IPS-18c (cell line): ENCODE measurements around the gene LRRC66.

Experiments used
- H3K4me3 ChIP-seq: 2 replicates; pipeline ENCODE4 v1.7.0; 2013; ENCODE audit warnings: low read depth, mild to moderate bottlenecking, low read length, moderate library complexity; ENCODE audit not compliant: insufficient read depth
- H3K9me3 ChIP-seq: one replicate; pipeline ENCODE4 v1.6.1; 2013; ENCODE audit warnings: mild to moderate bottlenecking, low read length, moderate library complexity; ENCODE audit not compliant: control insufficient read depth, insufficient read depth

LRRC66 gene

GRCh38 chr4:52017814-52018213 lies 2.3 kb downstream of the LRRC66 start:
- H3K9me3 ChIP-seq: no peaks in the 10 kb centered on the region
- H3K4me3 ChIP-seq: no peak overlapping the region

DNA sequence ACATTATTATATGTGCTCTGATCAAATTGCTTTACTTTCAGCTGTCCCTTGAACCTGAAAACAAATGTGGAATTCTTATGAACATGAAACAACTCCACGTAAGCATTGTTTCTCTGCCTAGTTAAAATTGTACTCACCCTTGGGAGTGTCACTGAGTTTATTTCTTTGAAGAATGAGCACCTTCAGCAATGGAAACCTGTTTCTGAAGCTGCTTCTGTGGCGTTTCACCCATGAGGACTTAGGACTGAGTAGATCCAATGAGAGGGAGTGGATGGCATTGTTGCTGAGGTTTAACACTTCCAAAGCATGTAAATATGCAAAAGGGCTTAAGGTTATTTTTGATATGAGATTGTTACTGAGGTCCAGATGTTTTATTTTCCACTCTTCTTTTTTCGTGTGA lies 3.2 kb downstream of the LRRC66 start:
- H3K4me3 ChIP-seq: no peak overlapping the region
- H3K9me3 ChIP-seq: no peaks in the 10 kb centered on the region

GRCh38 chr4:52015366-52015765 lies 4.8 kb downstream of the LRRC66 start:
- Histone ChIP-seq H3K4me3 (no peak overlapping the region), H3K9me3 (no peaks in the 10 kb centered on the region)

DNA sequence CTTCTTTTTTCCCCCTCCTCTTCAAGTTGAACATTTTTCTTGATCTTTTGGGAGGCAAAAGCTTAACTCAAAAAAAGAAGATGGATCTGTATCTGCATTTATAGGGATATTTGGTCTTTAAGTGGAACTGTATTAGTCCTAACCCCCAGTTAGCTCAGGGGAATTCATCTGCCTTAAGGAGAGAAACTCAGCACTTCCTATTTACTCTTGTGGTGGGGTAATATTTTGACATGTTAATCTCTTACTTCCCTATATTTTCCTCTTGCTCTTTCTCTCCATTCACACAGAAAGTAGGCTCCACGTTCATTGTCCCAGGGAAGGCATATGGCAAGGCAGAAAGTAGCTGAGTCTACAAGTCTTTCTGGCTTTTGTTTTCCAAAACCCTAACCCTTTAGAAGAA lies 5.3 kb downstream of the LRRC66 start:
- no peak overlapping the region for H3K4me3 ChIP-seq
- H3K9me3 ChIP-seq: no peaks in the 10 kb centered on the region

GRCh38 chr4:52012651-52013050 lies 7.5 kb downstream of the LRRC66 start:
- no peak overlapping the region for H3K4me3 ChIP-seq

GRCh38 chr4:52010986-52011385 lies 9.2 kb downstream of the LRRC66 start:
- Histone ChIP-seq H3K4me3 (no peak overlapping the region), H3K9me3 (no peaks in the 10 kb centered on the region)

More at GRCh38 chr4:52012651-52013050, 7.5 kb downstream of the LRRC66 start:
- H3K9me3 ChIP-seq: no peaks in the 10 kb centered on the region

GRCh38 chr4:52006887-52007286 lies 13.3 kb downstream of the LRRC66 start:
- no peak overlapping the region for H3K4me3 ChIP-seq
- no peaks in the 10 kb centered on the region for H3K9me3 ChIP-seq

DNA sequence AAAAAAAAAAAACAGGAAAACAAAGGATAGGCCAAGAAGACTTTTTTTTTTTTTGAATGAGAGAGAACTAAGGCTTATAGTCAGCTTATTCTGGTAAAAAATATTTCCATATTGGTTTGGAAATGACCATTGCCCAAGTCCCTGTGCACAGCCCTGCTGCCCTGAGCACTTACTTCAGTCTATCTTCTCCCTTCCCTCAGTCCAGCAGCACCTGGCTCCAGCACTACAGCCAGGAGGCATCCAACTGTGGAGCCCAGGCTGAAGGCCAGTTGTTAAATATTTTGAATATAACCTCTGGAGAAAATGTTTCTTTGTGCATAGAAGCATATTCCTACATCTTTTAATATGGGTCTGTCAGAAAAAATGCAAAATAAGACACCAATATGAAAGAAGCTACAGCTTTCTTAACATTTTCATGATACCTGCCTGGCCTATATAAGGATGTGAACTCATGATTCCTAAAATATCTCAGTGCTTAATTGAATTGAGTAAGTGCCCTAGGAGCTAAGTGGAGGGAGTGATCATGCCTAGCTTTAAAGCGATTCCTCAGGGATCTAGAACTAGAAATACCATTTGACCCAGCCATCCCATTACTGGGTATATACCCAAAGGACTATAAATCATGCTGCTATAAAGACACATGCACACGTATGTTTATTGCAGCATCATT lies 14.4 kb downstream of the LRRC66 start:
- Histone ChIP-seq H3K9me3 (no peaks in the 10 kb centered on the region), H3K4me3 (no peak overlapping the region)

DNA sequence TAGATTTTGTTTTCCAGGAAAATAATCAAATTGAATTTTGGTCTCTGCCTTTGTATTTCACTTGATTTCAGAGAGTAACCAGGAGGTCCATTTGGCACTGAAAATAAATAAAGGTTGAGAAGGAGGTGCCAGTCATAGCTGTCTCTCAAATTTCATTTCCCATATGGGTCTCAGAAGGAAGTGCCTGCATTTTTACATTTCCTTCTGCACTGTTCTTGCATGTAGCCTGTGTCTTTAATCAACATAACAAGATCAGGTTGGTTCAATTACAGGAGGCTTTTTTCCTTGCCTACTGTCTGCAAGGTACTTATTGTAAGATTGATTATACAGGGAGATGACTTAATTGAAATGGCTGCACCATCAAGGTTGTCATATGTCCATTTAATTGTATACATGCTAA lies 15.7 kb downstream of the LRRC66 start:
- Histone ChIP-seq H3K9me3 (no peaks in the 10 kb centered on the region), H3K4me3 (no peak overlapping the region)

- Histone ChIP-seq H3K9me3 (no peaks in the 10 kb centered on the region), H3K4me3 (no peak overlapping the region)
Measured at GRCh38 chr4:52001616-52002015, 18.5 kb downstream of the LRRC66 start.

GRCh38 chr4:51999250-51999649 lies 20.9 kb downstream of the LRRC66 start:
- H3K9me3 ChIP-seq: no peaks in the 10 kb centered on the region
- H3K4me3 ChIP-seq: no peak overlapping the region

DNA sequence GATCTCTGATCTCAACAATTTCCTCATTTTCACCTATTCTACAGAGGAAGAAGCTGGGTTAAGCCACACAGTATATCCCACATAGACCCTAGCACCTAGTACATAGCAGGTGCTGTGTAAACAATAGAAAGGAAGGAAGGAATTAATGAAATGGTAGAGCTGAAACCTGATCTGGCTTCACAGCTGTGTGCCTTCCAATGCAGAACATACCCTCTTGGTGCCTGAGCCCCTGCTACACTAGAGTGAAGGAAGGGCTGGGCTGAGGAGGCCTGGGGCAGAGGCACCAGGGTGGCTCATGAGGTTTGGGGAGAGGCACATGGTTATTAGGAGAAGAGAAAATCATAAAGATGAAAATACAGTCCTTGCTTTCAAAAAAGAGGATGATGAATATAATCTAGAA lies 21.3 kb downstream of the LRRC66 start:
- no peaks in the 10 kb centered on the region for H3K9me3 ChIP-seq
- no peak overlapping the region for H3K4me3 ChIP-seq

GRCh38 chr4:51997647-51998046 lies 22.5 kb downstream of the LRRC66 start:
- H3K9me3 ChIP-seq: no peaks in the 10 kb centered on the region
- no peak overlapping the region for H3K4me3 ChIP-seq

DNA sequence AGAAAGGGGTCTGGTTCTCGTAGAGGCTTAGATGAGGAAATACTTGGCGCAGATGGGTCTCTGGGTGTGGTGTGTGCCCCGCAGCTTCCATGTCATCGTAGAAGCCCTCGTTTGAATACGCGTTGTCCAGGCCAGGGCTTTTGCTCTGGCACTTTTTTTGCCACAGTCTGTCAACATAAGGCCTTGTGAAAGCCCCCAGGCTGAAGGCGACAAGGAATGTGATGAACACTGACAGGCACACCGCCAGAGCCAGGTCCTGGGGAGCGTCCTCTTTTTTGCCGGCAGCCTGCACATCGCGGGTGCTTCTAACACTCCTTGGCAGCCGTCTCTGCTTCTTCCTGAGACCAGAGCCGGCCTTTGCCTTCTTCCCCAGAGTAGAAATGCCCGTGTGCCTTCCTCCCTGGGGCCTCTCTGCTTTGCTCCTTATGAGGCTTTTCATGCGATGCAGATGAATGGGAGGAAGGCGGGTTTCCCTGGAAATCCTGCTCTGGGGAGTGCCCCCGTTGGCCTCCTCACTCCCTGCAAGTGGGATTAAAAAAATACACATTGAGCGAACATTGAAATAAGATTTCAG lies 24.4 kb downstream of the LRRC66 start:
- Histone ChIP-seq H3K4me3 (no peak overlapping the region), H3K9me3 (no peaks in the 10 kb centered on the region)

- Histone ChIP-seq H3K9me3 (no peaks in the 10 kb centered on the region), H3K4me3 (no peak overlapping the region)
Measured at GRCh38 chr4:51965862-51966261, 54.3 kb downstream of the LRRC66 start.

DNA sequence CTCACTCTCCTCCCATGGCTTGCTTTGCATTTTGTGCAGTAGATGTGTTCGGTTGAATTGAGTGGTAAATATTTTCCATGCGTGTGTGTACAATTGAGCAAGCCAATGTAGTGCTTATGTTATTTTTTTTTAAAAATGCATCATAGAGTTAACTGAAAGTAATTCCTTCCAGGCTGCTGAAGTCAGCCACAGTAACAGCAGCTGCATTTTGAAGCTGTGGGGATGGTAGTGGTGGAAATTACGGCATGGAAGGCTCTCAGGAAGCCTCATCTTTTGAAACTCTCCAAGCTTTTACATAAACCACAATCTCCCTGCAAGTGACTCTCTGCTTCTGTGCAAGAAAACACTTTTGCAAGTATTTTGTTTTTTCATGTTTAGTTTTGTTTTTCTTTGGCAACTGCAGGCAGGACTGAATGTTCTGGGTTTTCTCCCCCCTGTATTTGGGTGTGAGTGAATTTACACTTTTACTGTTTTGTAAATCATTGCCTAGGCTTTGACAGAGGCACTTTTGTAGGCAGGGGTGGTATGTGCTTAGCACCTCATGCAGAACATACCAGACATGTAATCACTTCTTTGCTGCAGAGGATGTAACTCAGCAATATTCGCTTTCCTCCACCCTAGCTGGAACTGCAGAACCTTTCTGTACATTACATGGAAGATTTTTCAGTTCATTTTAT lies 56.2 kb downstream of the LRRC66 start:
- Histone ChIP-seq H3K4me3 (no peak overlapping the region), H3K9me3 (no peaks in the 10 kb centered on the region)

GRCh38 chr4:51960486-51960885 lies 59.7 kb downstream of the LRRC66 start:
- no peaks in the 10 kb centered on the region for H3K9me3 ChIP-seq
- H3K4me3 ChIP-seq: no peak overlapping the region

GRCh38 chr4:51958199-51958968 lies 61.8 kb downstream of the LRRC66 start:
- H3K9me3 ChIP-seq: no peaks in the 10 kb centered on the region
- no peak overlapping the region for H3K4me3 ChIP-seq
